HG03575 (cell line): Measurements from ENCODE around the gene ASCL2.
"Not testable (repeated sequence)": the region's sequence is repeated elsewhere in the genome, so short reads cannot be mapped to it uniquely, and the experiment has no call there.

Experiments used
- ATAC-seq: cut with Tn5 transposase; IDR thresholded peaks from one replicate; pipeline ENCODE4 v1.9.1; 2021; ENCODE audit not compliant: unreplicated experiment, insufficient number of reproducible peaks, low FRiP score; ENCODE audit errors: extremely low read depth

The ASCL2 gene

GRCh38 chr11:2298795-2299761 is 28.7 kb upstream of the ASCL2 start:
- no peak for ATAC-seq

- ATAC-seq: no peak
Observed at GRCh38 chr11:2298131-2298794, 27.9 kb upstream of the ASCL2 start.

GRCh38 chr11:2297623-2298030 is 27.2 kb upstream of the ASCL2 start:
- ATAC-seq: no peak

GRCh38 chr11:2296913-2297622 is 26.7 kb upstream of the ASCL2 start:
- no peak for ATAC-seq

GRCh38 chr11:2295971-2296912 is 25.9 kb upstream of the ASCL2 start:
- no peak for ATAC-seq

- no peak for ATAC-seq
Observed at GRCh38 chr11:2294926-2295290, 24.5 kb upstream of the ASCL2 start.

GRCh38 chr11:2293984-2294925 is 23.9 kb upstream of the ASCL2 start:
- no peak for ATAC-seq

GRCh38 chr11:2293531-2293971 is 23.2 kb upstream of the ASCL2 start:
- ATAC-seq: no peak

- ATAC-seq: no peak
Observed at GRCh38 chr11:2290351-2290841, 20.0 kb upstream of the ASCL2 start.

- no peak for ATAC-seq
Observed at GRCh38 chr11:2289859-2290258, 19.5 kb upstream of the ASCL2 start.

- ATAC-seq: no peak
Observed at GRCh38 chr11:2289350-2289749, 19.0 kb upstream of the ASCL2 start.

- ATAC-seq: no peak
Observed at GRCh38 chr11:2287091-2287490, 16.7 kb upstream of the ASCL2 start.

- ATAC-seq: not testable (repeated sequence)
Observed at GRCh38 chr11:2286350-2286749, 16.0 kb upstream of the ASCL2 start.

GRCh38 chr11:2280208-2280607 is 9.8 kb upstream of the ASCL2 start:
- no peak for ATAC-seq

- ATAC-seq: no peak
Observed at GRCh38 chr11:2277933-2278523, 7.6 kb upstream of the ASCL2 start.

GRCh38 chr11:2277008-2277346 is 6.6 kb upstream of the ASCL2 start:
- no peak for ATAC-seq

GRCh38 chr11:2276280-2277007 is 6.1 kb upstream of the ASCL2 start:
- ATAC-seq: no peak
